Measurements from ENCODE around the gene PRPF39. TPM values are rescaled to one million over a fixed set of nuclear protein-coding genes. Genes with fewer than 3 reads are reported as not detected.

PRPF39 gene
- total and polyA plus RNA-seq, 2 of the 13 experiments (the other 11 are each of a cell fraction or from before 2014, with no cell fraction given) = 44.2 to 65.0 TPM

DNA sequence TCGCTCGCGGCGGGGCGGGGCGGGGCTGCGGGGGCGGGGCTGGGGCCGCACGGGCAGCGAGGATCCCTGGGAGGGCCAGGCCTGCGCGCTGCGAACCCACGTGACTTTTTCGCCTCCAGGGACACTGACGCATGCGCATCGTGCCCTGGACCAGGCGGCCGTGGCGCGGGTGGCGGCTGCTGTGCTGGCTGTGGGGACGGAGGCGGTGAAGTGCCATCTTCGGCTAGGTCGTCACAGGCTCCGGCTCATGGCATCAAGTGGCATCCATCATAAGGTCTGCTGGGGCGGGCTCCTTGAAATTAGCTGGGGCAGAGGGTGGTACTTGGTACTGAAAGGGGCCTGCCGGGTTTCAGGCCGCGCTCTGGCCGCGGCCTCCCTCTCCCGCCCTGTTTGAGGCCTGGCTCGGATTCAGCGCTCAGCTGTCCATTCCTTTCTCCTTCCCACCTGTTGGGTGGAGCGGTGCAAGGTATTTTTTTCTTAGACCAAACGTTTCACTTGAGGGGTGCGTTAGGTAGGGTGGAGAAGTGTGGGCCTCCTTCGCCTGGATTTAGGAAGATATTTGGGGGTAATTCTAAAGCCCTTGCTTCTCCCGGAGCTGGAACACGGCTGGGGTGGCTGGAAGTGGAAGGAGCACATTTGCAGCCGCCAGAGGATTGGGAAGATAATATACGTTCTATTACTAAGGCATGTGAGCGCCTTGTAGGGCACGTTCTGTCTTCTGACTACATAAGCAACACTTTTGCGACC, at the start of gene PRPF39 (continued):
- TF ChIP-seq USF2 (IDR thresholded peaks at IDR 0.05; ENCODE audit: low read depth, low read length) (peak; percentile 82), USF2 (CRISPR knock-in tag; IDR thresholded peaks at IDR 0.05; ENCODE audit: borderline replicate concordance) (peak; percentile 65; the same call in 1 of the 2 replicates), NR3C1 (CRISPR knock-in tag; IDR thresholded peaks at IDR 0.05) (no peak), EHMT2 (IDR thresholded peaks at IDR 0.05; ENCODE audit: borderline replicate concordance, low read depth, low read length) (no peak), HIVEP1 (CRISPR knock-in tag; IDR thresholded peaks at IDR 0.05) (no peak; the same call in 1 of the 2 replicates), CREM (IDR thresholded peaks at IDR 0.05) (no peak), CREM (CRISPR knock-in tag; IDR thresholded peaks at IDR 0.05) (no peak), ZIK1 (CRISPR knock-in tag; IDR thresholded peaks at IDR 0.05; ENCODE audit: borderline replicate concordance, low read depth) (no peak), RAD51 (IDR thresholded peaks at IDR 0.05; ENCODE audit: borderline replicate concordance) (peak; percentile 67; the same call in 1 of the 2 replicates), ZNF629 (CRISPR knock-in tag; conservative IDR thresholded peaks at IDR 0.05) (no peak), KLF16 (CRISPR knock-in tag; IDR thresholded peaks at IDR 0.05) (peak in 1 of 2 experiments; percentile 64; a peak in 2 of 4 replicates), ZBTB20 (CRISPR knock-in tag; IDR thresholded peaks at IDR 0.05; ENCODE audit: borderline replicate concordance, low read depth) (no peak), SIN3A (IDR thresholded peaks at IDR 0.05; ENCODE audit: borderline replicate concordance, low read depth, low read length) (no peak), TEAD3 (CRISPR knock-in tag; optimal IDR thresholded peaks at IDR 0.05; ENCODE audit: borderline replicate concordance) (peak; percentile 24), SALL2 (CRISPR knock-in tag; IDR thresholded peaks at IDR 0.05) (no peak), REPIN1 (CRISPR knock-in tag; IDR thresholded peaks at IDR 0.05; ENCODE audit: borderline replicate concordance, low read depth) (peak; percentile 65; the same call in 1 of the 2 replicates), EP300 (IDR thresholded peaks at IDR 0.05; ENCODE audit: low read depth in 2 of 2, low read length in 2 of 2) (no peak), EP300 (CRISPR knock-in tag; IDR thresholded peaks at IDR 0.05; ENCODE audit: borderline replicate concordance) (no peak), SALL1 (CRISPR knock-in tag; IDR thresholded peaks at IDR 0.05) (peak; percentile 62), NCOA1 (CRISPR knock-in tag; IDR thresholded peaks at IDR 0.05) (no peak), KAT2B (IDR thresholded peaks at IDR 0.05; ENCODE audit: borderline replicate concordance, low read depth, low read length) (no peak), SYNCRIP (IDR thresholded peaks at IDR 0.05; ENCODE audit: insufficient read depth, low read depth, low read length) (no peak), RFX5 (IDR thresholded peaks at IDR 0.05; ENCODE audit: low read depth, low read length) (no peak), ZNF564 (CRISPR knock-in tag; IDR thresholded peaks at IDR 0.05) (peak; percentile 51; the same call in 1 of the 2 replicates), ZNF670 (CRISPR knock-in tag; IDR thresholded peaks at IDR 0.05; ENCODE audit: borderline replicate concordance) (no peak), PHF20 (CRISPR knock-in tag; IDR thresholded peaks at IDR 0.05) (peak; percentile 64; the same call in 1 of the 2 replicates)
- TF ChIP-seq, protein P1, sequence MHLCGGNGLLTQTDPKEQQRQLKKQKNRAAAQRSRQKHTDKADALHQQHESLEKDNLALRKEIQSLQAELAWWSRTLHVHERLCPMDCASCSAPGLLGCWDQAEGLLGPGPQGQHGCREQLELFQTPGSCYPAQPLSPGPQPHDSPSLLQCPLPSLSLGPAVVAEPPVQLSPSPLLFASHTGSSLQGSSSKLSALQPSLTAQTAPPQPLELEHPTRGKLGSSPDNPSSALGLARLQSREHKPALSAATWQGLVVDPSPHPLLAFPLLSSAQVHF (CRISPR knock-in tag; IDR thresholded peaks at IDR 0.05) = no peak
- TF ChIP-seq, protein P2, sequence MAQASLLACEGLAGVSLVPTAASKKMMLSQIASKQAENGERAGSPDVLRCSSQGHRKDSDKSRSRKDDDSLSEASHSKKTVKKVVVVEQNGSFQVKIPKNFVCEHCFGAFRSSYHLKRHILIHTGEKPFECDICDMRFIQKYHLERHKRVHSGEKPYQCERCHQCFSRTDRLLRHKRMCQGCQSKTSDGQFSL (CRISPR knock-in tag; IDR thresholded peaks at IDR 0.05) = no peak

All from HepG2 (cell line).